Liver (tissue), 9 donors: Measurements from ENCODE around the gene MDGA2. TPM values are rescaled to one million over a fixed set of nuclear protein-coding genes. Genes with fewer than 3 reads are reported as not detected.

Experiments used
- DNase-seq: peaks from one replicate; pipeline ENCODE4 v3.0.0-alpha.2; 2017; ENCODE audit warnings: low spot score
- H3K27ac ChIP-seq, 2 donors: one replicate each; pipeline ENCODE4 v1.7.0; 2013; ENCODE audit warnings: inconsistent platforms in 2 of 2, low read length in 2 of 2, control low read depth in 1 of 2, low read depth in 1 of 2, mild to moderate bottlenecking in 1 of 2
- H3K27me3 ChIP-seq, 4 donors: one replicate each; pipeline versions ENCODE4 v1.6.1 to v1.7.0; 2013; ENCODE audit warnings: low read length in 3 of 4, inconsistent platforms in 1 of 4, mild to moderate bottlenecking in 1 of 4, moderate library complexity in 1 of 4; ENCODE audit not compliant: control insufficient read depth in 4 of 4, insufficient read depth in 4 of 4
- H3K36me3 ChIP-seq, 4 donors: one replicate each; pipeline versions ENCODE4 v1.6.1 to v1.7.0; 2013; ENCODE audit warnings: low read length in 3 of 4, mild to moderate bottlenecking in 3 of 4, low read depth in 1 of 4, moderate library complexity in 1 of 4; ENCODE audit not compliant: control insufficient read depth in 4 of 4, insufficient read depth in 3 of 4
- H3K4me1 ChIP-seq, 4 donors: one replicate each; pipeline versions ENCODE4 v1.6.1 to v1.7.0; 2013; ENCODE audit warnings: low read length in 3 of 4, mild to moderate bottlenecking in 3 of 4, moderate library complexity in 1 of 4; ENCODE audit not compliant: control insufficient read depth in 4 of 4, insufficient read depth in 4 of 4
- H3K4me3 ChIP-seq, 3 donors: one replicate each; pipeline versions ENCODE4 v1.6.1 to v1.7.0; 2013; ENCODE audit warnings: low read length in 3 of 3, control low read depth in 1 of 3, low read depth in 1 of 3, mild to moderate bottlenecking in 1 of 3
- H3K9ac ChIP-seq, 2 donors: one replicate each; pipeline ENCODE4 v1.7.0; 2013; ENCODE audit warnings: low read length in 2 of 2, mild to moderate bottlenecking in 2 of 2, moderate library complexity in 2 of 2, control low read depth in 1 of 2, low read depth in 1 of 2
- H3K9me3 ChIP-seq, 4 donors: one replicate each; pipeline versions ENCODE4 v1.6.1 to v1.7.0; 2013; ENCODE audit warnings: low read length in 3 of 4; ENCODE audit not compliant: control insufficient read depth in 4 of 4
- ATF3 ChIP-seq: IDR thresholded peaks from 2 replicates; pipeline ENCODE4 v1.6.1; 2016; ENCODE audit warnings: antibody characterized with exemption
- CTCF ChIP-seq: fragments of 150-350 bp; IDR thresholded peaks from 2 replicates; pipeline ENCODE4 v1.5.1; 2017; ENCODE audit warnings: improper control_type of control experiment, low read depth, low read length; ENCODE audit not compliant: missing input control
- EGR1 ChIP-seq, 2 donors: IDR thresholded peaks; 2 replicates each; pipeline ENCODE4 v1.6.1; 2016 to 2018; ENCODE audit warnings: antibody characterized with exemption in 2 of 2, low read depth in 2 of 2
- FOXA1 ChIP-seq: IDR thresholded peaks from 2 replicates; pipeline ENCODE4 v1.6.1; 2016; ENCODE audit warnings: antibody characterized with exemption
- FOXA2 ChIP-seq: IDR thresholded peaks from 2 replicates; pipeline ENCODE4 v1.6.1; 2016; ENCODE audit warnings: antibody characterized with exemption
- HNF4A ChIP-seq, 2 donors: conservative IDR thresholded peaks; 2 replicates each; pipeline ENCODE4 v1.6.1; 2016; ENCODE audit warnings: antibody characterized with exemption in 2 of 2, mild to moderate bottlenecking in 2 of 2
- HNF4G ChIP-seq: IDR thresholded peaks from 2 replicates; pipeline ENCODE4 v1.6.1; 2016; ENCODE audit warnings: antibody characterized with exemption
- MAX ChIP-seq: IDR thresholded peaks from 2 replicates; pipeline ENCODE4 v1.6.1; 2016; ENCODE audit warnings: antibody characterized with exemption
- RAD21 ChIP-seq, 2 donors: IDR thresholded peaks; 2 replicates each; pipeline ENCODE4 v1.6.1; 2016; ENCODE audit warnings: antibody characterized with exemption in 2 of 2, mild to moderate bottlenecking in 2 of 2
- REST ChIP-seq: IDR thresholded peaks from 2 replicates; pipeline ENCODE4 v1.6.1; 2016; ENCODE audit warnings: antibody characterized with exemption, mild to moderate bottlenecking
- RXRA ChIP-seq, 2 donors: IDR thresholded peaks; 2 replicates each; pipeline ENCODE4 v1.6.1; 2017 to 2018; ENCODE audit warnings: antibody characterized with exemption in 2 of 2, mild to moderate bottlenecking in 1 of 2
- SP1 ChIP-seq: IDR thresholded peaks from 2 replicates; pipeline ENCODE4 v1.6.1; 2018; ENCODE audit warnings: antibody characterized with exemption, mild to moderate bottlenecking
- TAF1 ChIP-seq: conservative IDR thresholded peaks from 2 replicates; pipeline ENCODE4 v1.6.1; 2016; ENCODE audit warnings: antibody characterized with exemption, mild to moderate bottlenecking
- YY1 ChIP-seq: IDR thresholded peaks from 2 replicates; pipeline ENCODE4 v1.6.1; 2016; ENCODE audit warnings: antibody characterized with exemption, mild to moderate bottlenecking
- ZBTB33 ChIP-seq: IDR thresholded peaks from 2 replicates; pipeline ENCODE4 v1.6.1; 2016; ENCODE audit warnings: antibody characterized with exemption
- WGBS: extraction: QIAGEN DNeasy Blood & Tissue Kit; methylation state at CpG from one replicate; pipeline ENCODE4 v1.1.7; 2013; 5-methylcytosine and 5-hydroxymethylcytosine counted together
- polyA plus RNA-seq, 2 donors: library from polyadenylated mRNA; stranded (reverse) in 1 of 2; unstranded in 1 of 2; fragments of 200-250 nt in 1 of 2; fragments of >200 nt in 1 of 2; fragmentation: Nextera tagmentation in 1 of 2; extraction: Ambion mirVana in 1 of 2; gene quantifications; one replicate each; pipeline versions ENCODE4 v1.2.1 to v1.2.3, GENCODE V29; 2013 to 2015
- total RNA-seq, 2 donors: library from RNA; depleted of rRNA; stranded (reverse); fragments of >200 nt; gene quantifications; one replicate each; pipeline ENCODE4 v1.2.3, GENCODE V29; 2014
- donor health status: healthy.
- donor health status: healthy.
- donor health status: healthy.
- donor health status: healthy.
- donor health status: healthy.

MDGA2 gene
- total and polyA plus RNA-seq, 4 donors, result 0.05 to 0.33 (median 0.19) TPM

GRCh38 chr14:47543459-47543858, 131.9 kb downstream of the MDGA2 start:
- no peak for DNase-seq
- Histone ChIP-seq H3K27ac (no peak overlapping the region), H3K4me3 (no peak overlapping the region), H3K36me3 (no peaks in the 10 kb centered on the region), H3K27me3 (no peaks in the 10 kb centered on the region), H3K9me3 (no peaks in the 10 kb centered on the region), H3K4me1 (peaks cover 0 to 6% (median 0%) of the 10 kb centered on the region in 4 donors), H3K9ac (no peak overlapping the region)
- no peak for TF ChIP-seq FOXA1
- no peak for TF ChIP-seq EGR1 (IDR thresholded peaks at IDR 0.05; ENCODE audit: low read depth in 2 of 2)
- TF ChIP-seq ZBTB33, result no peak
- TF ChIP-seq MAX, result no peak
- no peak for TF ChIP-seq RAD21 (IDR thresholded peaks at IDR 0.05)
- no peak for TF ChIP-seq HNF4A (conservative IDR thresholded peaks at IDR 0.05)
- TF ChIP-seq TAF1, result no peak
- WGBS, result 65% methylated on average over 1 of the region's 1 CpG

- DNase-seq, result no peak
- no peak for TF ChIP-seq ATF3
- TF ChIP-seq CTCF, result no peak
- TF ChIP-seq RXRA (IDR thresholded peaks at IDR 0.05), result no peak
- Histone ChIP-seq H3K27me3 (no peaks in the 10 kb centered on the region), H3K4me1 (peaks cover 0 to 6% (median 0%) of the 10 kb centered on the region in 4 donors), H3K36me3 (no peaks in the 10 kb centered on the region), H3K27ac (no peak overlapping the region), H3K4me3 (no peak overlapping the region), H3K9me3 (no peaks in the 10 kb centered on the region), H3K9ac (no peak overlapping the region)
- 55% methylated on average over 4 of the region's 4 CpGs for WGBS
Observed at GRCh38 chr14:47541662-47542061, 133.7 kb downstream of the MDGA2 start.

- WGBS, result 10% methylated on average over 3 of the region's 3 CpGs
- TF ChIP-seq RAD21 (IDR thresholded peaks at IDR 0.05), result peak; percentile 88 to 92
- no peak for TF ChIP-seq SP1
- TF ChIP-seq ATF3, result no peak
- TF ChIP-seq FOXA2, result no peak
- peak; percentile 16 for TF ChIP-seq YY1
- peak in 1 of 2 donors; percentile 5 for TF ChIP-seq HNF4A (conservative IDR thresholded peaks at IDR 0.05)
- TF ChIP-seq HNF4G, result no peak
- no peak for TF ChIP-seq REST
- peak; percentile 49 for TF ChIP-seq CTCF
- peak overlapping the region; percentile 35 to 37 for H3K27ac ChIP-seq
- no peaks in the 10 kb centered on the region for H3K36me3 ChIP-seq
- H3K4me3 ChIP-seq, result no peak overlapping the region
- no peak for DNase-seq
- no peak overlapping the region for H3K9ac ChIP-seq
- H3K27me3 ChIP-seq, result no peaks in the 10 kb centered on the region
- peaks cover 0 to 6% (median 0%) of the 10 kb centered on the region in 4 donors for H3K4me1 ChIP-seq
- no peaks in the 10 kb centered on the region for H3K9me3 ChIP-seq
Observed at GRCh38 chr14:47539031-47539461, 136.4 kb downstream of the MDGA2 start.
